Measurements from ENCODE around the gene ARFGEF2.

ARFGEF2 gene

DNA sequence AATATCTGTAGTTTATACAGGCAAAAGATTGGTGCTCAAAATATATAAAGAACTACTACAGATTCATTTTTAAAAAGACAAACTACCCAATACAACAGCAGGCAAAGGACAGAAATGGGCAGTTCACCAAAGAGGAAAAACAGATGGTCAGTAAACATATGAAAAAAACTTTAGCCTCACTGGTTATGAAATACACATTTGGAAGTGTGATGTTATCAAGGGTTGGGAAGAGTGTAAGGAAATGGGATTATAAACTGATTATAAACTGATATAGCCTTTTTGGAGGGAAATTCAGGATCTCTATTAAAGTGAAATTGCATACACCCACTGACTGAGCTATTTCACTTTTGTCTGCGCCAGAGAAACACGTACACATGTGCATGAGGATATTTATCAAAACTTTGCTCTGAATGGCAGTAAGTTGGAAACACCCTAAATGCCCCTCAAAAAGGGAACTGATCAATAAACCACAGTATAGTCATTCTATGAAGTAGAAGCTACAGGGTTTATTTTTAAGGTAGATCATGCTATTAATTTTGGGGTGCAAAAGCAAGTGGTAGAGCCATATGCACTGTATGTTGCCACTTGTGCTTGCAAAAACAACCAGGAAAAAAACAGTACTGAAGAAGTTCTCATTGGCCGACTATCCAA, 32.2 kb upstream of the ARFGEF2 start:
- peaks cover 35% of the 10 kb centered on the region for H3K4me1 ChIP-seq (ENCODE audit: low read length)
- no peaks in the 10 kb centered on the region for H3K36me3 ChIP-seq (replicated peaks; ENCODE audit: low read depth, low read length)
- H2AFZ ChIP-seq (ENCODE audit: low read depth, low read length): peak overlapping the region; percentile 9
- no peaks in the 10 kb centered on the region for H4K20me1 ChIP-seq (ENCODE audit: insufficient read depth, low read length)
- H3K9ac ChIP-seq (ENCODE audit: low read length): peak overlapping the region; percentile 10
- TF ChIP-seq CTCF (IDR thresholded peaks at IDR 0.05; ENCODE audit: low read depth, low read length) (no peak), EZH2phosphoT487 (IDR thresholded peaks at IDR 0.05; ENCODE audit: low read depth) (no peak)
- H3K4me3 ChIP-seq (ENCODE audit: low read length): peak overlapping the region; percentile 30
- H3K79me2 ChIP-seq (ENCODE audit: low read length): no peaks in the 10 kb centered on the region
- peak overlapping the region; percentile 32 for H3K27ac ChIP-seq (ENCODE audit: low read length)
- H3K9me3 ChIP-seq (ENCODE audit: insufficient read depth, low read length): no peaks in the 10 kb centered on the region
- H3K27me3 ChIP-seq (ENCODE audit: low read depth, low read length): peaks cover 14% of the 10 kb centered on the region
- peak overlapping the region; percentile 60 for H3K4me2 ChIP-seq (ENCODE audit: low read length)

DNA sequence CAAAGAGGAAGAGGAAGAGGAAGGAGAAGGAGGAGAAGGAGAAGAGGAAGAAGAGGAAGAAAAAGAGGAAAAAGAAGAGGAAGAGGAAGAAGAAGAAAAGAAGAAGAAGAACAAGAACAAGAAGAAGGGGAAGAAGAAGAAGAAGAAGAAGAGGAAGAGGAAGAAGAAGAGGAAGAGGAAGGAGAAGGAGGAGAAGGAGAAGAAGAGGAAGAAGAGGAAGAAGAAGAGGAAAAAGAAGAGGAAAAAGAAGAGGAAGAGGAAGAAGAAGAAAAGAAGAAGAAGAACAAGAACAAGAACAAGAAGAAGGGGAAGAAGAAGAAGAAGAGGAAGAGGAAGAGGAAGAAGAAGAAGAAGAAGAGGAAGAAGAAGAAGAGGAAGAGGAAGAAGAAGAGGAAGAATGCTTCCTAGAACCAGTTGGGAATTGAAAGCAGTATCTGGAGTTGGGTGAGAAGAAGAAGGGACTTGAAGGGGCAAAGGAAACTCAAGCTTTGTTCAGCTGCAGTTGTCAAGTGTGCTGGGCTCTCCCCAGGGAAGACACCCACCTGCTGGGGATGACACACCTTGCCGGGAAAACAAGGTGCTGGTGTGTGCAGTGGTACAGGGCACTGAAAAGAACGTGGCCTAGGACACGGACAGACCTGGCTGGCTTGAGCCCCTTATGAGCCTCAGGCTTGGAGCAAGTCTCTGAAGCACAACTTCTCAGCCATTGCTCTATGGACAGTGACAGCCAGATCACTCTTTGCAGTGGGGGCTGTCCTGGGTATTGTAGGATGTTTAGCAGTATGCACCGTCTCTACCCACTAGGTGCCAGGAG, 30.1 kb upstream of the ARFGEF2 start:
- H3K4me1 ChIP-seq (ENCODE audit: low read length): peaks cover 30% of the 10 kb centered on the region
- H3K79me2 ChIP-seq (ENCODE audit: low read length): no peaks in the 10 kb centered on the region
- H2AFZ ChIP-seq (ENCODE audit: low read depth, low read length): no peak overlapping the region
- H3K27ac ChIP-seq (ENCODE audit: low read length): no peak overlapping the region
- no peak overlapping the region for H3K4me2 ChIP-seq (ENCODE audit: low read length)
- H4K20me1 ChIP-seq (ENCODE audit: insufficient read depth, low read length): no peaks in the 10 kb centered on the region
- H3K36me3 ChIP-seq (replicated peaks; ENCODE audit: low read depth, low read length): no peaks in the 10 kb centered on the region
- no peak overlapping the region for H3K4me3 ChIP-seq (ENCODE audit: low read length)
- H3K9me3 ChIP-seq (ENCODE audit: insufficient read depth, low read length): no peaks in the 10 kb centered on the region
- TF ChIP-seq EZH2phosphoT487 (IDR thresholded peaks at IDR 0.05; ENCODE audit: low read depth) (no peak), CTCF (IDR thresholded peaks at IDR 0.05; ENCODE audit: low read depth, low read length) (no peak)
- H3K27me3 ChIP-seq (ENCODE audit: low read depth, low read length): peaks cover 15% of the 10 kb centered on the region
- no peak overlapping the region for H3K9ac ChIP-seq (ENCODE audit: low read length)

GRCh38 chr20:48892049-48892470, 29.5 kb upstream of the ARFGEF2 start:
- Histone ChIP-seq H3K4me3 (ENCODE audit: low read length) (no peak overlapping the region), H2AFZ (ENCODE audit: low read depth, low read length) (no peak overlapping the region), H3K4me1 (ENCODE audit: low read length) (peaks cover 30% of the 10 kb centered on the region), H3K36me3 (replicated peaks; ENCODE audit: low read depth, low read length) (no peaks in the 10 kb centered on the region), H3K27me3 (ENCODE audit: low read depth, low read length) (peaks cover 17% of the 10 kb centered on the region), H3K9ac (ENCODE audit: low read length) (no peak overlapping the region), H3K27ac (ENCODE audit: low read length) (no peak overlapping the region), H4K20me1 (ENCODE audit: insufficient read depth, low read length) (no peaks in the 10 kb centered on the region), H3K79me2 (ENCODE audit: low read length) (no peaks in the 10 kb centered on the region), H3K9me3 (ENCODE audit: insufficient read depth, low read length) (no peaks in the 10 kb centered on the region), H3K4me2 (ENCODE audit: low read length) (no peak overlapping the region)
- TF ChIP-seq EZH2phosphoT487 (IDR thresholded peaks at IDR 0.05; ENCODE audit: low read depth) (no peak), CTCF (IDR thresholded peaks at IDR 0.05; ENCODE audit: low read depth, low read length) (no peak)

DNA sequence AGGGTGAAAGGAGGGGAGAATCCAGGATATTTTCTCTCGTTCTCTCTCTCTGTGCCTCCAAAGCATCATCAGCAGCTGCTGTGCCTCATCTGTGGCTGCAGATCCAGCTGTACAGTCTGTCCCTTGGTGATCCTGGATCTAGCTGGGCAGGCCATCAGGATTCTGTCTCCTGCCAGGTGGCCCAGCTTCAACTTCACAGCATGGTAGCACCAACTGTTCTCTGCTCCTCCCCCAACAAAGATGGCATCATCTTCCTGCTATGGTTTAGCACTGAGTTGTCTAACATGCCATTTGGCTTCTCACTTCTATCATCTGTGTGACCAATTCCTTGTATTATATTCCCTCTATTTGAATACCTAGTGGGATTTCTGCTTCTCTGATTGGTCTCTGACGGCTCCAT, 28.6 kb upstream of the ARFGEF2 start:
- peaks cover 24% of the 10 kb centered on the region for H3K27me3 ChIP-seq (ENCODE audit: low read depth, low read length)
- no peak overlapping the region for H3K4me3 ChIP-seq (ENCODE audit: low read length)
- no peaks in the 10 kb centered on the region for H3K9me3 ChIP-seq (ENCODE audit: insufficient read depth, low read length)
- TF ChIP-seq CTCF (IDR thresholded peaks at IDR 0.05; ENCODE audit: low read depth, low read length) (no peak), EZH2phosphoT487 (IDR thresholded peaks at IDR 0.05; ENCODE audit: low read depth) (no peak)
- no peak overlapping the region for H3K4me2 ChIP-seq (ENCODE audit: low read length)
- no peaks in the 10 kb centered on the region for H3K79me2 ChIP-seq (ENCODE audit: low read length)
- no peaks in the 10 kb centered on the region for H3K36me3 ChIP-seq (replicated peaks; ENCODE audit: low read depth, low read length)
- no peak overlapping the region for H3K9ac ChIP-seq (ENCODE audit: low read length)
- H4K20me1 ChIP-seq (ENCODE audit: insufficient read depth, low read length): no peaks in the 10 kb centered on the region
- no peak overlapping the region for H3K27ac ChIP-seq (ENCODE audit: low read length)
- peaks cover 37% of the 10 kb centered on the region for H3K4me1 ChIP-seq (ENCODE audit: low read length)
- no peak overlapping the region for H2AFZ ChIP-seq (ENCODE audit: low read depth, low read length)
